Measurements from ENCODE around the gene FRMD4B.
A peak's percentile ranks its signal among the peaks of the same experiment; 100 is the strongest.
"Not testable (repeated sequence)": the region's sequence is repeated elsewhere in the genome, so short reads cannot be mapped to it uniquely, and the experiment has no call there.

The FRMD4B gene

DNA sequence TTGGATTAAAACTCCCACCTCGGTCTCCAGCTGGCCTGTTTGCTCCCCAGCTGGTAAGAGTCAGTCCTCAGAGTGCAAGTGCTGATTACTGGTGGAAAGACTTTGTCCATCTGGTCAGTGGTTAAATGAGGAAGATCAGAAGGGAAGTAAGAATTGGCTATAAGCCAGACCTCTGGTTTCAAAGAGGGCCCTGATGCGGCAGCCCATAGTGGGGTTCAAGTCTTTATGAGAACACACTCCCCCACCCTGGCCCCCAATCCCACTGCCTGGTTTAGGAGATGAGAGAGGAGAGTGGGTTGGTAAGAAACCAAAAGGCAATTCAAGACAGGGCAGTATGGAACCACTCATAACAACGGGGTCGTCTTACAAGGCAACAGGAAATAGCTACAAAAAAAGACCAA, 65.0 kb downstream of the FRMD4B start:
- DNase-seq, result no peak

DNA sequence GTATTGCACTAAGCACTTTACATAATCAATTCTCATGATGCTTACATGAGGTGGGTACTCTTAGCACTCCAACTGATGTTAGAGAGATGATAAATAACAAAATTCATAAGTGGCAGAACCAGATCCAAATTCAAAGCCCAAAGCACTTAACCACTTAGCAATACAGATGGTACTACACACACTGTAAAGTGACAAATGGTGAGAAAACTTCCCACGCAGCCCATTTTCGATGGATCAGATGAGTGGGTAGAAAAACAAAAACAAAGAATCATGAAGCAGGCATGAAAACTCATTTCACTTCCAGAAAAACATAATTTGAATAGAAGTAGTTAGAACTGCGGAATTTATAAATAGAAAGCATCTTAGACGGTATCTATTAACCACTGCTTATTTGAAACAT, 66.2 kb downstream of the FRMD4B start:
- DNase-seq, result no peak

- no peak for DNase-seq
Measured at GRCh38 chr3:69318410-69318809, 67.5 kb downstream of the FRMD4B start.

DNA sequence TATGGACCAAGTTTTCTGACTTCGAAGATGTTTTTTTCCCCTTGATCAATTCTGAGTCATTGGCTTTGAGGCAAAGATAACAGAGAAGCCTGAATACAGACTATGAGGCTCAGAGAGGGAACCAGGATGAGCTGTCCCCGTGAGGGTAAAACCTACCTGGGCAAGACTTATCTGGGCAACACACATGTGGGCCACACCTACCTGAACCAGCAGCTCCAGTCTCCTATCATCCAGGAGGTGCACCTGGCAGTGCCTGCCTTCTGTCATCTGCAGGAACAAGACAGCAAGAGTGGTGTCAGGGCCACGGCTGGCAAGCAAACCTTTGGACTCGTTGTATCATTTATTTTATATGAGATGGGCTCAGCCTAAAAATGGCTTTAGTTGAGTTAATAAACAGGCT, 72.6 kb downstream of the FRMD4B start:
- no peak for DNase-seq

DNA sequence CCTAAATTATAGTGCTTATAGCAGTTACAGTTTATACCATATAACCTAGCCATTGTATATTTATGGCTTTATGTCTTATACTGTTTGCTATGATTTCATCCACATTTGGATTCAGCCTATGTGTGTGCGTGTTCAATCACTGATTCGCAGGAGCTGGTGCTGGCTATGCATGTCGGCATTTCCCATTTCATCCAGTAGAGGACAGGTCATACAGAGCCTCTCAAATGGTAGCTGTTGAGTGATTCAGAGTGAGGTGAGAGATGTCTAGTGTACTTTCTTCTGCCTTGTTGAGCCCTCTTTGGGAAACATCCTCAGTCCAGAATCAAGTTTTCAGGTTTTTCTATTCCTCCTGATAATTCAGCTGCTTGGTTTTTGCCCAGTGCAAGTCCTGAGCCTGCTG, 76.1 kb downstream of the FRMD4B start:
- no peak for DNase-seq

DNA sequence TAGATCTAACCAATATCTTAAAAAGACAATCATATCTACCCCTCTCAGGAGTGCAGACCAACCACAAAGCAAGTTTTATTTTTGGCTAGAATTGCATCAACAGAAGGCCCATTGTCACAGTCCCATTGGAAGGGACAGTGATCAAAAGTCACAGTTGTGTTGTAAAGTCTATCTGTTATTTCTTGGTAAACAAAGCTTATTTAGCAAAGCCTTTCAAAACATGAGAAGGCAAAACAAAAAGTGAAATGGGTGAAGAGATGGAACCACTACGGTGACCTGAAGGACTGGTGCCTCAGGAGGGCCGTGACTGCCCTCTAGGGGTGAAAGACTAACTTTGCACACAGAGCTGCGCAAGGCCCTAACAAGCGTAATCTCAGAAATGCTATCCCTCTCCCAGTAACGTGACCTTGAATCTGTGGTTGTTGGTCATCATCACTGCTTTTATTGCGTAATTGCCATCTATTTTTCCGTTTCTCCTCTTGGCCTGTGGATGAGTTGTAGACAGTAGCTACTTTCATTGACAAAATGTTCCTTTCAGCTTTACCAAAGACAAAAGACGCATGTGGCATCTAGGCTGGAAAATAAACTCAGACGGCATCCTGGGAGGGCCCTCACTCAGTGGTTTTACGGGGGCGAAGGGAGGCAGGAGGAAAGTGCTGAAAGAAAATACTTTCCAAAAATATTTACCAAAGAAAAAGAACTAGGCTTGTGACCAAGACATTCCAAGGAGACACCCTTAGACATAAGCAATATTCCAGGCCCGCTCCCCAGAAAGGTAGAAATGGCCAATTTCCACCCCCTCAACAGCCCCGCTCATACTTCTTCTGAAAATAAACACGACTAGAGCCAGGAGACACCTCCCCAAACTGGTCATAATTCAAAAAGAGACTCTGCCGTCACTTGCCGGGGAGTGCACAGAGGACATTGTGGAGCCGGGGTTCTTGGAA, 79.4 kb downstream of the FRMD4B start:
- peak; percentile 12 to 53 (median 44) for DNase-seq

GRCh38 chr3:69305011-69305410, 80.9 kb downstream of the FRMD4B start:
- DNase-seq, result no peak

DNA sequence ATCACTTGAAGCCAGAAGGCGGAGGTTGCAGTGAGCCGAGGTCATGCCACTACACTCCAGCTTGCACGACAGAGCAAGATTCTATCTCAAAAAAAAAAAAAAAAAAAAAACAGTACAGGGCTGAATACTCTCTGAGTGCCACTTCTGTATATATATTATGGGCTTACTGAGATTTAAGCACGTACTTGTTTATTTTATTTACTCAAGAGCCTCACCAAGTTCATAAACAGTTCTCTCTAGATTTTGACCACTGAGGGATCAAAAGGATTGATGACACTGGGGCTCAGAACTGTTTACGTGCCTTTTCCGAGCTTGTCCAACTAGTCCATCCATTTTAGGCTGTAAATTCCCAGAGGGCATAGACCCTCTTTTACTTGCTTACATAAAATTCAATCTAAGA, 81.5 kb downstream of the FRMD4B start:
- DNase-seq, result no peak

DNA sequence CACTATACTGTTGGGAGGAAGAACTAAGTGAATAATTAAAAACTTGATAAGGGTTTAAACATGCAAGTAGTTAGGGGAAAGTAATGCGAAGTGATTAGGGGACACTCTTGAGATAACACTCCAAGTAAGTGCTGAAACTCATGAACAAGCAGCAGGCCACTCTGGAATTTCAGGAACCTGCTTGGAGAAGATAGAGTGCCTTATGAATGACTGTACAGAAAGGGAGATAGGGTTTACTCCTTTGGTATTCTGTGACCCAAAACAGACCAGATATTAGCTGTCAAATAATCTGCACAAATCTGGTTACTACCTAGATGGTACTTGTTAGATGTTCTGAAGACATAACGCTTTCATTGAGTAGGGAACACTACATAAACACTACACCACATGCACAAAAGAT, 85.6 kb downstream of the FRMD4B start:
- no peak for DNase-seq

GRCh38 chr3:69299344-69299743, 86.5 kb downstream of the FRMD4B start:
- DNase-seq, result no peak

DNA sequence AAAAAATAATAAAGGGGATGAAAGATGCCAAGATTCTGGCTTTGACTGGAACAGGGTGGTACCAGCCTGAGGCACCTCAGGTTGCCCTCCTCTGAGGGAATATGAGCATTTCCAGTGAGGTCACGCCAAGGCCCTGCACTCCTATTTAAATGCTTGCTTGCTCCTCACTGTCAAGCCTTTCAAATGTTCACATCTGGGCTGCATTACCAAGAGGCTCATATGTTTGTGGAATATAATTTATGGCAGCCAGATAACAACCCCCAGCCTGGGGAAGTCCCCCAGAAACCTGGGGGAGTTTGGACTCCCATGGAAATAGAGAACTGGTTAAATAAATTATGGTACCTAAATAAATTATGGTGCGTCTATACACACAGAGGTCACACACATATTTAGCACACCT, 88.4 kb downstream of the FRMD4B start:
- DNase-seq, result no peak

- no peak for DNase-seq
Measured at GRCh38 chr3:69296995-69297394, 88.9 kb downstream of the FRMD4B start.

- DNase-seq, result no peak
Measured at GRCh38 chr3:69294014-69294766, 91.7 kb downstream of the FRMD4B start.

GRCh38 chr3:69292959-69293574, 92.8 kb downstream of the FRMD4B start:
- no peak for DNase-seq

DNA sequence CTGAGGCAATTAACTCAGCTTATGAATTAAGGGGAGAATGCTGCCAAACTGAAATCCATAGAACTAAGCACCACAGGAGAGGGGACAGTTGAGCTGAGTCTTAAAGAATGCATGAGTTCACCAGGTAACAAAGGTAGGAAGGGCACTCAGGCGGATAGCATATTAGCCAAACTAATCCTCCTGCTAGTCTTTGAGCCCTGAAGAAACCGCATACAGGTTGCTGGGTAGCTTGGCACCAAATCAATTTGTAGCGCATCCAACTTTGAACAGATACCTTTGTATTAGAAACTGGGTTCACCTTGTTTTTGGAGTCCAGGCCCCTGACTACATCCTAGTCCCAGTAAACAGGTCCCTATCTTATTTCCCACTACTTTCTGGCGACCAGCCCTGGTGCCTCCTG, 93.7 kb downstream of the FRMD4B start:
- DNase-seq, result no peak

DNA sequence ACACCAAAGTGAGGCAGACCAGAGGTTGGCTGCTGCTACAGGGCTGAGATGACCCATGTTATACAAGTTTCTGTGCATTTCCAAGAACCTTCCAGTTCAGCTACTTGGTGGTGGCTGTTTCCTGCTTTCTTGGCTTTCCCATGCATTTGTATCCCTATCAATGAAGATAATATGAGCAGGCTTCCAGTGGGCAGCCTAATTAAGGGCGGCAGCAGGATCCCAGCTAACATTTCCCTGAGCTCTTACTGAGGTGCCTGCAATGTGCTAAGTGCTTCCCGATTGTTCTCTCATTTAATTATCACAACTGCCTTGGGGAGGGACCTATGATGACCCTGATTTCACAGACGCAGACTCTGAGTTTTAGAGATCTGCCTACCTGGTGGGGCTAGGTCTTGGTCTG, 95.5 kb downstream of the FRMD4B start:
- no peak for DNase-seq

DNA sequence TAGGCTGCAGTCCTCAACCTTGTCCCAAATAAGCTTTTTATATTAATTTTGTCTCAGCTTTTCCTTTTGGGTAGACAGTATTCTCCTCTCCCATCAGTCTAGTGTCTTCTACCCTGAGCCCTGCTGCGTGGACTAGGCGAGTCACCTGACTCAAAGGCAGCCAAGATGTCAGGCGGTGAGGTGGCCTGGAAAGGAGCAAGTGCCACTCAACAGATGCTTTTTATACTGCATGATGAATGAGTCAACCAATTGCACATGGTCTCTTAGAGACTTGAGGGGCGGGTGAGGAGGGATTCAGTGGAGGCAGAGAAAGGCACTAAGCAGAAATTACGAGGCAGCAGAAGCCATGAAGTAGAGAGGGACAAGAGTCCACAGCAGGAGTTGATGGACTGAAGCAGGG, 95.9 kb downstream of the FRMD4B start:
- DNase-seq, result no peak

- no peak for DNase-seq
Measured at GRCh38 chr3:69288161-69288895, 97.6 kb downstream of the FRMD4B start.

GRCh38 chr3:69283913-69284611, 101.8 kb downstream of the FRMD4B start:
- no peak for DNase-seq

DNA sequence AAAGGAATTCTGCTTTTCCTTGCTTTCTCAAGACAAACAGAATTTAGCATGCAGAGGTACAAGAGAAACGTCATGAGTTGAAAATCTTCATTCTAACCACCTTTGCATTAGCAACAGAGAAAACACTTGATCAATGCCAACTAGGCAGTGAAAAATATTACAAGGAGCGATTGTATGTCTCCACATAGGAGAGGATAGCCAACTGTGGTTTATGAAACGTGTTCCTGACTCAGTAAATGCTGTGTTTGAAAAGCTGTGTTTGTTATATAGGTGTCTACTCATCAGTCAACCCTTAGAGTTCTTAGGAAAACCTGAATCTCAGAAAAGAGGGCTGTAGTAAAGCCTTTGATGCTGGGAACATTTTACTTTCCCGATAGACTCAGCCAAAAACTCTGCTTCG, 102.4 kb downstream of the FRMD4B start:
- DNase-seq, result no peak

- DNase-seq, result peak in 1 of 4 experiments; percentile 22
Measured at GRCh38 chr3:69282181-69282580, 103.7 kb downstream of the FRMD4B start.

GRCh38 chr3:69277403-69277802, 108.5 kb downstream of the FRMD4B start:
- not testable (repeated sequence) for DNase-seq

All from activated CD4-positive, CD25-positive, alpha-beta regulatory T cell (primary cell).